H1 (cell line): ENCODE measurements around the gene GRIA3. TPM values are rescaled to one million over a fixed set of nuclear protein-coding genes. Genes with fewer than 3 reads are reported as not detected.
"Not testable (repeated sequence)": the region's sequence is repeated elsewhere in the genome, so short reads cannot be mapped to it uniquely, and the experiment has no call there.

Source experiments
- CTCF ChIA-PET: fragments of 300-600 bp; sonication (Branson Sonifier 250); formaldehyde crosslinking; loops from one replicate; lab custom pipeline; 2021; ENCODE audit not compliant: partially characterized antibody; lab: Charles Lee
- POLR2A ChIA-PET: fragments of 300-600 bp; sonication (Branson Sonifier 250); formaldehyde crosslinking; loops from one replicate; lab custom pipeline; 2021; ENCODE audit warnings: inconsistent platforms; ENCODE audit not compliant: partially characterized antibody; lab: Charles Lee
- DNase-seq, 2 experiments: peaks; one replicate each; pipeline versions ENCODE4 v3.0.0 to v3.0.0-alpha.2; 2010 to 2022; ENCODE audit warnings: low spot score in 2 of 2, low read depth in 1 of 2, mixed read lengths in 1 of 2
- FAIRE-seq: peaks from 2 replicates; lab custom pipeline; 2011; peaks lifted over from hg19 to GRCh38; lab: Jason Lieb, UNC
- H2AFZ ChIP-seq: 2 replicates; pipeline ENCODE4 v1.8.1; 2012; ENCODE audit warnings: low read length, inconsistent platforms
- H2AK5ac ChIP-seq: 2 replicates; pipeline ENCODE4 v1.6.1; 2013; ENCODE audit warnings: low read depth, low read length
- H2BK120ac ChIP-seq: replicated peaks from 2 replicates; pipeline ENCODE3; 2013; ENCODE audit warnings: low read depth, low read length, inconsistent platforms
- H2BK12ac ChIP-seq: 2 replicates; pipeline ENCODE4 v1.6.1; 2013; ENCODE audit warnings: low read depth, low read length
- H2BK15ac ChIP-seq: 2 replicates; pipeline ENCODE4 v1.6.1; 2013; ENCODE audit warnings: low read length
- H2BK20ac ChIP-seq: 2 replicates; pipeline ENCODE4 v1.6.1; 2013; ENCODE audit warnings: low read length
- H2BK5ac ChIP-seq: 2 replicates; pipeline ENCODE4 v1.6.1; 2013; ENCODE audit warnings: low read depth, low read length
- H3K14ac ChIP-seq: 2 replicates; pipeline ENCODE4 v1.6.1; 2013; ENCODE audit warnings: inconsistent platforms; ENCODE audit not compliant: insufficient read length
- H3K18ac ChIP-seq: 2 replicates; pipeline ENCODE4 v1.6.1; 2013; ENCODE audit warnings: low read length; ENCODE audit errors: extremely low read depth
- H3K23ac ChIP-seq: 2 replicates; pipeline ENCODE4 v1.6.1; 2013; ENCODE audit warnings: inconsistent platforms; ENCODE audit not compliant: insufficient read length
- H3K23me2 ChIP-seq: 2 replicates; pipeline ENCODE4 v1.6.1; 2013; ENCODE audit warnings: low read depth, low read length
- H3K27ac ChIP-seq: 2 replicates; pipeline ENCODE4 v1.6.1; 2011; ENCODE audit warnings: low read depth, low read length, inconsistent platforms
- H3K27me3 ChIP-seq, 4 experiments: replicated peaks in 1 of 4; 1 replicate in 1 of 4; 2 replicates in 3 of 4; pipeline versions ENCODE4 v1.6.1 to v1.8.1; 2011 to 2013; ENCODE audit warnings: low read length in 3 of 4, mild to moderate bottlenecking in 3 of 4, inconsistent platforms in 2 of 4, mixed read lengths in 2 of 4, moderate library complexity in 1 of 4; ENCODE audit not compliant: control insufficient read depth in 3 of 4, insufficient read depth in 3 of 4; ENCODE audit errors: extremely low read depth in 1 of 4
- H3K36me3 ChIP-seq, 4 experiments: 2 replicates each; pipeline versions ENCODE4 v1.6.1 to v1.8.1; 2011 to 2013; ENCODE audit warnings: mild to moderate bottlenecking in 4 of 4, low read length in 3 of 4, moderate library complexity in 2 of 4, control low read depth in 1 of 4, inconsistent platforms in 1 of 4; ENCODE audit not compliant: insufficient read depth in 4 of 4, control insufficient read depth in 2 of 4
- H3K4ac ChIP-seq: replicated peaks from 2 replicates; pipeline ENCODE3; 2013; ENCODE audit warnings: low read length, low read depth, mixed read lengths, inconsistent platforms; ENCODE audit not compliant: insufficient read length
- H3K4me1 ChIP-seq, 4 experiments: replicated peaks in 1 of 4; 1 replicate in 1 of 4; 2 replicates in 3 of 4; pipeline versions ENCODE4 v1.6.1 to v1.8.1; 2011 to 2013; ENCODE audit warnings: low read length in 3 of 4, inconsistent platforms in 2 of 4, mixed read lengths in 1 of 4; ENCODE audit not compliant: insufficient read depth in 4 of 4, control insufficient read depth in 3 of 4
- H3K4me2 ChIP-seq, 2 experiments: 2 replicates each; pipeline versions ENCODE4 v1.6.1 to v1.8.1; 2011 to 2013; ENCODE audit warnings: low read depth in 2 of 2, low read length in 2 of 2, control low read depth in 1 of 2, inconsistent platforms in 1 of 2, mild to moderate bottlenecking in 1 of 2; ENCODE audit not compliant: insufficient read depth in 1 of 2
- H3K4me3 ChIP-seq, 4 experiments: fragments of 200-600, 300-600 bp in 1 of 4; sonication (generic), shearing (Covaris generic), sonication (Bioruptor Twin) in 1 of 4; 2 replicates each; pipeline versions ENCODE4 v1.5.1 to v1.8.1; 2011 to 2016; ENCODE audit warnings: low read length in 4 of 4, low read depth in 3 of 4, control low read depth in 2 of 4, inconsistent platforms in 2 of 4, mild to moderate bottlenecking in 2 of 4, mixed read lengths in 1 of 4, moderate library complexity in 1 of 4; ENCODE audit not compliant: insufficient read depth in 2 of 4; ENCODE audit errors: extremely low read depth in 1 of 4
- H3K56ac ChIP-seq: replicated peaks from 2 replicates; pipeline ENCODE3; 2013; ENCODE audit warnings: low read depth, mild to moderate bottlenecking, mixed read lengths, low read length, inconsistent platforms; ENCODE audit not compliant: insufficient read length
- H3K79me1 ChIP-seq: 2 replicates; pipeline ENCODE4 v1.6.1; 2013; ENCODE audit warnings: low read depth, low read length, control low read depth
- H3K79me2 ChIP-seq, 2 experiments: 2 replicates each; pipeline versions ENCODE4 v1.6.1 to v1.8.1; 2012 to 2013; ENCODE audit warnings: low read length in 2 of 2, mild to moderate bottlenecking in 2 of 2, inconsistent platforms in 1 of 2; ENCODE audit not compliant: insufficient read depth in 2 of 2, control insufficient read depth in 1 of 2
- H3K9ac ChIP-seq, 4 experiments: replicated peaks in 1 of 4; 1 replicate in 1 of 4; 2 replicates in 3 of 4; pipeline versions ENCODE4 v1.6.1 to v1.8.1; 2011 to 2013; ENCODE audit warnings: low read depth in 3 of 4, low read length in 3 of 4, control low read depth in 2 of 4, mild to moderate bottlenecking in 2 of 4, moderate library complexity in 2 of 4, inconsistent platforms in 1 of 4; ENCODE audit errors: extremely low read depth in 1 of 4
- H3K9me3 ChIP-seq, 2 experiments: 2 replicates each; pipeline versions ENCODE4 v1.6.1 to v1.8.1; 2012 to 2013; ENCODE audit warnings: mild to moderate bottlenecking in 2 of 2, moderate library complexity in 2 of 2, control low read depth in 1 of 2, inconsistent platforms in 1 of 2, low read depth in 1 of 2, low read length in 1 of 2, mixed read lengths in 1 of 2; ENCODE audit not compliant: insufficient read depth in 2 of 2
- H4K20me1 ChIP-seq, 2 experiments: replicated peaks in 1 of 2; 2 replicates each; pipeline versions ENCODE3 to v1.8.1; 2011 to 2013; ENCODE audit warnings: inconsistent platforms in 2 of 2, low read length in 2 of 2, mild to moderate bottlenecking in 1 of 2; ENCODE audit not compliant: insufficient read depth in 2 of 2, control insufficient read depth in 1 of 2
- H4K5ac ChIP-seq: 2 replicates; pipeline ENCODE4 v1.6.1; 2013; ENCODE audit warnings: low read length, low read depth, mixed read lengths, inconsistent platforms; ENCODE audit not compliant: insufficient read length
- H4K8ac ChIP-seq: 2 replicates; pipeline ENCODE4 v1.8.0; 2013; ENCODE audit warnings: mild to moderate bottlenecking, moderate library complexity, low read length, inconsistent platforms; ENCODE audit not compliant: insufficient read depth; ENCODE audit errors: extremely low read depth
- H4K91ac ChIP-seq: replicated peaks from 2 replicates; pipeline ENCODE3; 2013; ENCODE audit warnings: low read length, mixed read lengths, inconsistent platforms; ENCODE audit not compliant: insufficient read length
- WGBS, 2 experiments: shearing (Covaris generic) in 1 of 2; methylation state at CpG; one replicate each; pipeline versions ENCODE4 v1.1.6 to v1.1.7; 2013 to 2015; ENCODE audit warnings: low lambda C conversion rate in 2 of 2, mixed read lengths in 2 of 2, inconsistent platforms in 1 of 2, low coverage in 1 of 2, missing lambda C conversion rate in 1 of 2; ENCODE audit not compliant: insufficient replicate concordance in 2 of 2, insufficient coverage in 1 of 2, insufficient read length in 1 of 2; ENCODE audit errors: extremely low coverage in 1 of 2, missing lambda C conversion rate in 1 of 2; 5-methylcytosine and 5-hydroxymethylcytosine counted together
- polyA plus RNA-seq, 7 experiments: library from polyadenylated mRNA; depleted of rRNA in 3 of 7; stranded (reverse) in 5 of 7; unstranded in 2 of 7; fragments of >200 nt in 5 of 7; fragments of 200-250 nt in 2 of 7; gene quantifications; 1 replicate in 5 of 7; 2 replicates in 1 of 7; 4 replicates in 1 of 7; pipeline versions ENCODE4 v1.2.1 to v1.2.3, GENCODE V29; 2011 to 2013; ENCODE audit warnings: missing spikeins in 2 of 7, mixed read lengths in 2 of 7
- total RNA-seq: library from RNA; stranded (reverse); fragmentation: NEBNext Ultra II Directional; extraction: Animal tissue kit (Norgen Biotek cat#: 25700); gene quantifications from 2 replicates; pipeline ENCODE4 v1.2.1, GENCODE V29; 2021

The GRIA3 gene
- total and polyA plus RNA-seq, 2 of the 8 experiments (the other 6 are each of a cell fraction or from before 2014, with no cell fraction given) = 2.6 to 3.0 TPM

DNA sequence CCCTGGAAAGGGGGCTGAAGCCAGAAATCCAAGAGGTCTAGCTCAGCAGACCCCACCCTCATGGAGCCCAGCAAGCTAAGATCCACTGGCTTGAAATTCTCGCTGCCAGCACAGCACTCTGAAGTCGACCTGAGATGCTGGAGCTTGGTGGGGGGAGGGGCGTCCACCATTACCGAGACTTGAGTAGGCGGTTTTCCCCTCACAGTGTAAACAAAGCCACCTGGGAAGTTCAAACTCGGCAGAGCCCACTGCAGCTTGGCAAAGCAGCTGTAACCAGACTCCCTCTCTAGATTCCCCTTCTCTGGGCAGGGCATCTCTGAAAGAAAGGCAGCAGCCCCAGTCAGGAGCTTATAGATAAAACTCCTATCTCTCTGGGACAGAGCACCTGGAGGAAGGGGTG is 99.3 kb downstream of the GRIA3 start:
- H3K27ac ChIP-seq, H2AK5ac ChIP-seq, H3K79me2 ChIP-seq, H2BK20ac ChIP-seq, FAIRE-seq, H3K27me3 ChIP-seq, H4K91ac ChIP-seq, H3K14ac ChIP-seq, H3K23me2 ChIP-seq, H2BK120ac ChIP-seq, H2BK12ac ChIP-seq, POLR2A ChIA-PET, H2BK5ac ChIP-seq, H4K20me1 ChIP-seq, H3K23ac ChIP-seq, H3K9me3 ChIP-seq, H2AFZ ChIP-seq, H3K56ac ChIP-seq, H4K5ac ChIP-seq, H3K79me1 ChIP-seq, H3K4ac ChIP-seq, H3K36me3 ChIP-seq, H4K8ac ChIP-seq, H3K18ac ChIP-seq, H2BK15ac ChIP-seq, H3K4me1 ChIP-seq, H3K4me3 ChIP-seq, H3K4me2 ChIP-seq, H3K9ac ChIP-seq: not testable (repeated sequence)
- CTCF ChIA-PET = interaction anchor here (0.6 to 1.4 kb wide), 3 partner anchors 59 to 584 kb away, joined by 3 to 4 read pairs (median 3); no protein-coding TSS in a partner anchor
- WGBS, 2 experiments = 35% methylated on average over 6 of the region's 6 CpGs; no CpG with 5 or more reads in 1 of the 2 experiments
- peak; percentile 2 to 48 for DNase-seq
